ENCODE results near the gene ADAMTS6.

DNA sequence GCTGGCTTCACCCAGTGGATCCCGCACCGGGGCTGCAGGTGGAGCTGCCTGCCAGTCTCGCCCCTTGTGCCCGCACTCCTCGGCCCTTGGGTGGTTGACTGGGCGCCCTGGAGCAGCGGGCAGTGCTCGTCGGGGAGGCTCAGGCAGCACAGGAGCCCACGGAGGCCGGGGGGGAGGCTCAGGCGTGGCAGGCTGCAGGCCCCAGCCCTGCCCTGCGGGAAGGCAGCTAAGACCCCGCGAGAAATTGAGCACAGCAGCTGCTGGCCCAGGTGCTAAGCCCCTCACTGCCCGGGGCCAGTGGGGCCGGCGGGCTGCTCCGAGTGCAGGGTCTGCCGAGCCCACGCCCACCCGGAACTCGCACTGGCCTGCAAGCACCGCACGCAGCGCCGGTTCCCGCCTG, 3.7 kb upstream of the ADAMTS6 start:
- TF ChIP-seq, protein P1, sequence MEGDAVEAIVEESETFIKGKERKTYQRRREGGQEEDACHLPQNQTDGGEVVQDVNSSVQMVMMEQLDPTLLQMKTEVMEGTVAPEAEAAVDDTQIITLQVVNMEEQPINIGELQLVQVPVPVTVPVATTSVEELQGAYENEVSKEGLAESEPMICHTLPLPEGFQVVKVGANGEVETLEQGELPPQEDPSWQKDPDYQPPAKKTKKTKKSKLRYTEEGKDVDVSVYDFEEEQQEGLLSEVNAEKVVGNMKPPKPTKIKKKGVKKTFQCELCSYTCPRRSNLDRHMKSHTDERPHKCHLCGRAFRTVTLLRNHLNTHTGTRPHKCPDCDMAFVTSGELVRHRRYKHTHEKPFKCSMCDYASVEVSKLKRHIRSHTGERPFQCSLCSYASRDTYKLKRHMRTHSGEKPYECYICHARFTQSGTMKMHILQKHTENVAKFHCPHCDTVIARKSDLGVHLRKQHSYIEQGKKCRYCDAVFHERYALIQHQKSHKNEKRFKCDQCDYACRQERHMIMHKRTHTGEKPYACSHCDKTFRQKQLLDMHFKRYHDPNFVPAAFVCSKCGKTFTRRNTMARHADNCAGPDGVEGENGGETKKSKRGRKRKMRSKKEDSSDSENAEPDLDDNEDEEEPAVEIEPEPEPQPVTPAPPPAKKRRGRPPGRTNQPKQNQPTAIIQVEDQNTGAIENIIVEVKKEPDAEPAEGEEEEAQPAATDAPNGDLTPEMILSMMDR (IDR thresholded peaks at IDR 0.05), result no peak
- TF ChIP-seq POLR2AphosphoS5 (IDR thresholded peaks at IDR 0.05), result no peak

All from upper lobe of left lung (tissue), 4 donors.